Measurements from ENCODE around the gene ADAM12.

ADAM12 gene

DNA sequence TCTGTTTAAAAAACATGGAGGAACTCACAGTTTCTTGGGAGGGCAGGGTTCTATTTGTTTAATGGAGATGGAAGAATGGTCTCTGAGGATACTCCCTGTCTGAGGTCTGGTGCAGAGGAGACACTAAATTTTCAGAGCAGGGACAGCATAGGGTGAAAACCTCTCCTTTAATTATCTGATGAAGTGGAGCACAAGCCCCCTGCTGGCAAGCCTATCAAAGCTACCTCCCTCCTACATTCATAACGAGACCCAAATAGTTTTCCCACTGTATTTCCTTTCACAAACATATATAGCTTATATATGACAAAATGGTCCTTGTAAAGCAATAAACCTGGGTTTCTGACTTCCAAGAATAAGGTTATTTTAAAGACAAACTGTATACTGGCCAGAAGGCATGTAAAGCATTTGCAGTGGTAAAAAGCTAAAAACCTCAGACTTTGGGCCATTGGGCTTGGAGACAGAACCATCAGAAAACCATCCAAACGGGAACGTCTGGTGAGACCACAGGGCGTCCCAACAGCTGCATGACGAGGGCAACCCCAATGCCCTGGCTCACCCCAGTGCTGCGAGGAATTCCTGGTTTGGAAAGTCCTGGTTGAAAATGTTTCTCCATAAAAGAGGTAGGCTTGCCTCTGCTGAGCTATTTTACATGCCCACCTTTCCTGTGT lies 290.6 kb downstream of the ADAM12 start:
- in situ Hi-C loops (cut with HindIII; ENCODE audit: low sequenced_read_pairs): no loop called here

DNA sequence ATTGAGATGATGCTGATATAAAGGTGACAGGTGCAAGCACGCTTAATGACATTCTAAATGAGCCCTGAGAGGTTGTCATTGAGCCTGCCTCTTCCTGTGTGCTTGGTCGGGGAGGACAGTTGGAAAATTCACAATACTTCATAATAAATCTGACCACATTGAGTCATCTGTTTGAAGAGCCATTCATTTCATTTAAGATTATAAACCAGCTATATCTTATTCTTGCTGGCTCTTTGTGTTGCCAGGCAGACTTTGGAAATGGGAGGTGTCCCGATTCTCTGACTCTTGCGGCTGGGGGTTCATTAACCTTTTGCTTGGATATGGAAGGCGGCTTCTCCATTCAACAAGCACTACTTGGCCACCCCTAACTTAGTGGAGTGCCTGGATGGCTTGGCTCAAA lies 293.7 kb downstream of the ADAM12 start:
- in situ Hi-C loops (cut with HindIII; ENCODE audit: low sequenced_read_pairs): no loop called here

DNA sequence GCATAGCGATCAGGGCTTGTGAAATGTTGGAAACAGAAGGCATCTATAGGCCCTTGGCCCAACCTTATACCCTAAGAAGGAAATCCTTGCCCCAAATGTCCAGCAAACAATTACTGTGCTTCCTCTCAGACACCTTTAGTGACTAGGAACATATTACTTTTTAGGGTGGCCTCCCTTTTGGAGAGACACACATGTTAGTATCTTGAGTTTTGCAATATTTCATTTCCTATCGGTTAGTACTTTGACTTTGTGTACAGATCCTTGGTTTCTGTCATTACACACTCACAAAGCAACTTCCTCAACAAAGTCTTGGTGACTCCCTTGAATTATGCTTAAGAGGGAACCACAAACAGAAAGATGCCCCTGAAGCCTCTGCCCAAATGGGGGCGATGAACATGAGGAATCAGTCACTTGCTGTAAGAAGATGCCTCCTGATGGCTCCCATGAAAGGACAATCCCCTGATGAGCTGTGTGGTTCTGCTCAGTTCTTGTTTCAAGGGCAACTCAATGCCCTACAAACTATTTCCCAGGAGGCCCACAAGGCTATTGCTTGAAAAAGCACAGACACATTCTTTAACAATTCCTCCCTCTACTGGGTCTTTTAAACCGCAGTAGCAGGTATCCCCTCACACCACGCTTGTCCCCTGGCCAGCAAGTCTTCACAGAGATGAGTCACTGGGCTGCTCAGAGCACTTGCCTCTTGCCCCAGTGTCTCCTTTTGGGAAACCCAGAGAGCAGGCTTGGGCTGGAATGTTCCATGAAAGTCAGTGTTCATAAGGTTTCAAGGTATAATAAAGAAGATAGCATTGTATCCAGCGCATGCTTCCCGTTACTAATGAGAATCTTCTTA lies 295.7 kb downstream of the ADAM12 start:
- in situ Hi-C loops (cut with HindIII; ENCODE audit: low sequenced_read_pairs): no loop called here

DNA sequence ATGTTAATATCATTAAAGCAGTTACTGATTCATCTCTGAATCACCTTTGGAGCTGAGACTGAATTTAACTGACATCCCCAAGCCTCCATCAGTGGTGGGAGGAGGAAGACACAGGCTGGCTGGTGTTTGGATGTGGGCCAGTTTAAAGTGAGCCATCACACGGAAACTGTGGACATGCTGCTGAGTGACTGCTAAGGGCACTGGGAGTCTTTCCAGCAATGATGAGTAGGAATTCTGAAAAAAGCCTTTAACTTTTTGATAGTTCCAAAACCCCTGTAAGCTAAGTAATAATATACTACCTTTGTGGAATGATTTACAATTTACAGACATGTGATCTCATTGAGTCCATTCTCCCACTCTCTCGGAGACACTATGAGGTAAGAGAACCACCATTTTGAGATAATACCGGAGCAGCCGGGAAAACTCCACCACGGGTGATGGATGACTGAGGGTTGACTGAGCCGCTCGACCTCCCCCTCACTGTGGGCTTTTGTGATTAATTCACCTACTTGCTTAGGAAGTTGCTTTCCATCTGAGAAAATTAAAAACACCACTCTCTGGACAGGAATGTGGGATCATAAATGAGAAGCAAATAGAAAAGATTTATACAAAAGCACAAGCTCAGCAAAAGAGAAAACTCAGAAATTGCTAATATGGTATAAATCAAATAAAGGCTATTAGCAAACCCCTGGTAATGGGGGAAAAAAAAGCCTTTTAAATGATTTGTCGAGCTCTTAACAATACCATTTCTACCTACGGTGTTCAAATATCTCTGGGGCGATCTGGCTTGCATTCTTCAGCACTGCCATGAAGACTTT lies 297.2 kb downstream of the ADAM12 start:
- in situ Hi-C loops (cut with HindIII; ENCODE audit: low sequenced_read_pairs): no loop called here

DNA sequence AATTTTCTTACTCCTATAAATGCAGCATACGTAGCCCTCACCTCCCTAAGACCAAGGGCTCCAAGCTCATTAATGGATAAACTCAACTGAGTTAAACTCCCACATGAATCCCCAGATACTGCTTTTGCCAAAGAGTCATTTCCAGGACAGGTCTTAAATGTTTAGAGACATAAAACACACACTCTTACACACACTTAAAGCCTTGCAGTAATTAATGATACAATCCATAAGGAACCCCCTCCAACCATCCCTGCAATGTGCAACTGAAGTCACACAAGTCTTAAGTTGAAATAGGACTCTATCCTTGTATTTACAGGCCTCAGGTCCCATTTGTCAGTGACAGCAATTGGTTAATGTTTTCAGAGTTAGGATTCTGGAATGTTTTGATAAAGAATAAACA lies 297.8 kb downstream of the ADAM12 start:
- in situ Hi-C loops (cut with HindIII; ENCODE audit: low sequenced_read_pairs): no loop called here

DNA sequence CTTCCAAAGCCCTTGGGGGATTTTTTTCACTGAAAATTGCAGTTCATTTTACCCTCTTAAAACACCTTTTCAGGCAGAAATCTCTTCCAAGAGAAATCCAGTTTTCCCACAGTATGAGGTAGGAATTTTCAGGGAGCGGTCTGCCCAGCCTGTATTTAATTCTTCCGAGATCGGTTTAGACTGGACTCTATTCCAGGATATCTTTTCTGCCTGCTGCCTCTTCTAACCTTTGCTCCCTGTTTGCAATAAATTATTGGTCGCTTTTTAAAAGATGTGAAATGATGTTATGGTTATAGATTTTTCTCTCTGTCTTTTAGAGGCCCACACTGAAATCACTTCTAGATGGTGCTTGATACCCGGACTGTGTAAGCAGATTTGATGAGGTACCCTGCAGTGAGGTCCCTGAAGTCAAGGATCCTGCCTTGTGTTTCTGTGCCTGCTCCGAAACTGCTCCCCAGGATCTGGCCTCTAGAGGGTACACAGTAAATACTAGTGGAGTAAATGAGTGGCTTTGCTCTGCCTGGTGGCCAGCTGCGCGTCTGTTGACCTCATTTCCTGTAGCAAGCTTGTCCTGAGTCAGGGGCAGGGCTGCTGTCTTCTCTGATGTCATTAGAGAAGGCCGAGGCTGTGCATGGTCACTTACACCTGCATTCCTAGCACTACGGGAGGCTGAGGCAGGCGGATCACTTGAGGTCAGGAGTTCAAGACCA lies 300.3 kb downstream of the ADAM12 start:
- in situ Hi-C loops (cut with HindIII; ENCODE audit: low sequenced_read_pairs): no loop called here

DNA sequence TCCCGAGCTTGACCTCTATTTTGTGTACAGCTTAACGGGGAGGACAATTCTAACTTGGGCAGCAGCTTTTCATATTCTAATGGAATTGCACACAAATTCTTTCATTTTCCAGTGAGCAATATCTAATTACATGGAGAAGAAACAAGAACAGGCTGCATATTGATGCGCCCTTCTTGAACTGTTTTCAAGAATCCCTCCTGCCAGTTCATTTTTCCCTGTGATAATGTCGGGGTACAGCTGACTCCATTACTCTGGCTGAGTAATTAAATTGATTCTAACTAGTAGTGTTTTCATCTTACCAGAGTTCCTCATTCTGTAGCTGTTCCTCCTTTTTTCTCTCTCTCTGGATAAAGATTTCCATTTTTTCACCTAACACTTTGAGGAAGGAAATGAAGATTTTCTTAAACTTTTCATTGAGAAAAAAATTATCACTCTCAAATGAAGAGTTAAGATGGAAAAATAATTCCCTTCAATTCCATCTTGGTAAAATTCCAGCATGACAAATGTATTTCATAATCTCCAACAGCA lies 301.1 kb downstream of the ADAM12 start:
- in situ Hi-C loops (cut with HindIII; ENCODE audit: low sequenced_read_pairs): no loop called here

DNA sequence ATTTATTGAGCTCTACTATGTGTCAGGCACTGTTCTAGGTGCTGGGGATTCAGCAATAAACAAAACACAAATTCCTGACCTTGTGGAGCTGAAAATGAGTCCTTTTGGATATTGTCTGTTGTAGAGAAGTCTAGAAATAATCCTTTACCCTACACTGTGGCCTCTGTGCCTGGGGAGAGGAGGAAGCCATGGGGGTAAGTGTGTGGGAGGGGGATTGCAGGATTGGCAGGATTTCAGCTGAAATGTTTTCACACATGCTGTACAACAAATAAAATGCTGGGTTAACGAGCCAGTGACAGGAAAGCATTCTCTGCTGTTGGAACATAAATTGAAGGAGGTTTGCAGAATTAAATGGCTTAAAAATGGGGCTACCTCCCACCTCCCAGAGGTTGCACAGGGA lies 302.5 kb downstream of the ADAM12 start:
- in situ Hi-C loops (cut with HindIII; ENCODE audit: low sequenced_read_pairs): no loop called here

DNA sequence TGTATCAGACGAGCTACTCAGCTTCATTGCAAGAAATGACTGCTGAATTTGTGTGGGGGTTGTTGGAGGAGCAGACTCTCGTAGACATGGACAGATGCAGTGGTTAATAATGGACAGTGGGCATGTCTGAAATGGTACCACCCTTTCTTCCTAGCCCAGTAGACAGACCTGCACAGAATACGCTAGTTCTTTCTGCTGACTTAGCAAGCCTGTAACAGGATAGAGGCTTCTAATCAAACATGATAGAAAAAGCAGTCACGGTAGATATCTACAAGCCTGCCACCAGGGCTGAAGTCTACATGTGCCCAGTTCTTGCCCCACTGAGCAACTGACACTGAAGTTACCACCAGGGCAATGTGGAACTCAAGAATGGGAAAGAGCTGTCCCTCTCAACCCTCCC lies 303.9 kb downstream of the ADAM12 start:
- in situ Hi-C loops (cut with HindIII; ENCODE audit: low sequenced_read_pairs): no loop called here

DNA sequence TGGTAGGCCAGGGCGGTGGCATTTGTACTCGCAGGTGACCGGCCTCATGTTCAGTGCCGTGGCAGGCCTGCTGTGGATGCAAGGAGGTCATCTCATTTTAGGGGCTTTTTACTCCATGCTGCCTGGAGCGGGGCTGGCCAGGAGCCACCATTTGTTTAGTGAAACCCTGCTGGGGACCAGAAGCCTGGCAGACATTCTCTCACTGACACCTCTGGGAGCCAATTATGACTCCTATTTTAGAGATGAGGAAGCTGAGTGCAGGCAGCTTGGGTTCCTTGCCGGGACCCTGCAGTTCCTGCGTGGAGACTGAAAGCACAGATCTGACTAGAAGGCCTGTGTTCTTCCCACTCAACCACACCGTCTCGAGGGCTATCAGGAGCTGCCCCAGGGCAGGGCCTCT lies 305.3 kb downstream of the ADAM12 start:
- in situ Hi-C loops (cut with HindIII; ENCODE audit: low sequenced_read_pairs): no loop called here

DNA sequence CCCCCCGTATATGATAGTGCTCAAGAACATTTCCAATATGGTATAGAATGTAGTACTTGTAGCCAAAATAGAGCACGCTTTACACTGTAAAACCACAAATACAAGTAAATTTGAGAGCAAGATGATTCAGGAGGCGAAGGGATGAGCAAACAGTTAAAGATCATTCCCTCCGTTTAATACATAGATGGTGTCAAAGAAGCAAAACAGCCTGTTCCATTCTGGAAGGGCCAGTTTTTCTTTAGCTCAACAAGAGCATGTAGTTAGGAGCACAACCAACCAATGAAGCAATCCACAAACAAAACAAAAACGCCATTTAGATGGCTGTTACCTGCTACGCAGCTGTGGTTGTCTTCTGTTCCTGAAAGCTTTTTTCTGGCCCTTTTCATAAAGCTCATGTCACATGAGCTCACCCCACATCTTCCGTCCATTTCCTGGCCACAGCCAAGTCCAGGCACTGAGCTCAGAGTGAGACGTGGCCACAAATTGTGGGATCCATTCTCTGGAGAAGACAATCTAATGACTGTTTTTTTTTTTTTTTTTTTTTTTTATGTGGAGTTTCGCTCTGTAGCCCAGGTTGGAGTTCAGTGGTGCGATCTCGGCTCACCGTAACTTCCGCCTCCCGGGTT lies 306.3 kb downstream of the ADAM12 start:
- in situ Hi-C loops (cut with HindIII; ENCODE audit: low sequenced_read_pairs): no loop called here

DNA sequence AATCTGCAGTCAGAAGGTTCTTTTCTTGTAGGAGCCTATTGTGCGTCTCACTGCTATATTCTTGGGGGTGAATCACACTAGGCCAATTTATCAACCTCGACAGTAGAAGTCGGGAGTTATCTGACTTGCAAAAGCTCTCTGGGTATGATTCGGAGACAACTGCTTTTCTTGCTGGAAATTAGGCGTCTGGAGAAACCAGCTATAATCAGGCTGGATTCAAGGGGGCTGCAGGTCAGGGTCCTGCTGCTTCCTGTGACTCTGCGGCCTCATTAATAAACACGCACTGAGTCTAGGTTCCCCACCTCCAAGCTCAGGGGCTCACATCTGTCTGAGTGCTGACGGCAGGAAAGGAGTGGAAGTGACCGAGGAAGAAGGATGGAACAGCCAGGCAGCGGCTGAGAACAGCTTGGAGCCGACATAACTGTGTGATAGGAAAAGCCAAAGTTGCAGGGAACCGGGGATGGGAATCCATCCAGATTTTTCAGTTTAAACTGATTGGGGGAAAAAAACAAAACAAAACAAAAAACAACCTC lies 307.3 kb downstream of the ADAM12 start:
- in situ Hi-C loops (cut with HindIII; ENCODE audit: low sequenced_read_pairs): no loop called here

DNA sequence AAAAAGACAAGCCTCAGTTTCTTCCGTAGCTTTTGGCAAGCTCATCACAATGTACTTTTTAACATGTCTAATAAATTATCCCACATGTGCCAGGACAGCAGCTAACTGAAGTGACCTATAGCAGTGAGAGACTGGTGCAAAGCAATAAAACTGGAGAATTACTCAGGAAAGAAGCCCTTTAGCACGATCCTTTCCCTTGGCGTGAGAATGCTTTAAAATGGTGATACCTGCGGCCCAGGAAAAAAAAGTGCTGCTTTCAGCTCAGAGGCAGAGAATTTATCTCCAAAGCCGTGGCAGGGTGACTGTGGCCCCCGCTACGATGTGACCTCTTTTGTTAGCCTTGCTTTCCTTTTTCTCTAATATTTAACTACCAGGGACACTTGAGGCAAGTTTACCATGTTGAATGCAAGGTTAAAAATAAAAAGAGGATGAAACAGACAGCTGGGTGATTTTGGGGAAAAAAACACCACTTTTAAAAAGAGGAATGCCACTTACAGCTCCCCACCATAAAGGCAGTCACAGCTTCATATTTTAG lies 307.9 kb downstream of the ADAM12 start:
- in situ Hi-C loops (cut with HindIII; ENCODE audit: low sequenced_read_pairs): no loop called here

DNA sequence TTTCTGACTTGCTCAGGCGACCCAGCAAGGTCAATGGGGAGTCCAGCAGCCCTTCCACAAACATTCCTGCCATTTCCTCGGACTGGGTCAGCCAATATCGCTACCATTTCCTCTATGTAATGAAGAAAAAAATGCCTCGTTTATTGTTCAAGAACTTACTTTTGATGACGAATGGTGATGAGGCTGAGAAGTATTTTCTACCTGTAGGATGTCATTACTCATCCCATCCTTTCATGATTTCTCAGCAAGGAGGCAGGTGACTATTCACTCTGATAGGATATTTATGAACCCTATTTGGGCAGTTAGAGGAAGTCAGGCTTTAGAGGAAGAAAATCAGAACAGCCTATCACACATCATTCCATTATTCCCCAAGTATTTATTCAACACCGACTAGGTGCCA lies 313.3 kb downstream of the ADAM12 start:
- in situ Hi-C loops (cut with HindIII; ENCODE audit: low sequenced_read_pairs): no loop called here

DNA sequence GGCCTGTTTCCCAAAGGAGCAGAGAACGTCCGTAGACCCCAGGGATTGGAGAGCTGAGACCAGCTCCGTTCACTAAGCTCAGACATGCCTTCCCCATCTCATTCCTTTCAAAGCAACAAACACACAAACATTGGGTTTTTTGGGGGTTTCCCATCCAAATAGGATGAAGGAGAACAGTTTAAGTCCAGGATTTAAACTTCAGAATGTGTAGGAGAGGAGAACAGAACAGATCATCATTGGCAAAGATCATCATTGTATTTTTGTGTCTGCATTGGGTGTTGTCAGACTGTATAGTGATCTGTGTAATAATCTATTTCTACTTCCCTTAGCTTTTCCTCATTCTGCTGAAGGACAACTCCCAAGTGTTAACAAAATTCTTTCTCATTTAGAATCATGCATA lies 314.0 kb downstream of the ADAM12 start:
- in situ Hi-C loops (cut with HindIII; ENCODE audit: low sequenced_read_pairs): no loop called here

DNA sequence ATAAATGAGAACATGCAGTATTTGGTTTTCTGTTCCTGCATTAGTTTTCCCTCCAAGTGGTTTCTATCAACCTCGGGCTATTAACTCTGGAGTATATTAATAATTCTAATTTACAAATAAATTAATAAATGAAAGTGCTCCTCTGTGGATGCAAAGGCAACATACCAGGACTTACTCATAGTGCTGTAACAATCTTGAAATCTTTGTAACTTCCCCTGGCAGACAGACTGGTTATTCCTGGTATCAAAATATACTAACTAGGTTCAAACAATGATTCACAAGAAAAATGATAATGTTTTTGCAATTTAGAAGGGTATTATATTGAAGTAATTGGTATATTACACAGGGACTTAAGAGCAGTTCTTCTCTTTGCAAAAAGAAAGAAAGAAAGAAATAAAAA lies 314.7 kb downstream of the ADAM12 start:
- in situ Hi-C loops (cut with HindIII; ENCODE audit: low sequenced_read_pairs): no loop called here

DNA sequence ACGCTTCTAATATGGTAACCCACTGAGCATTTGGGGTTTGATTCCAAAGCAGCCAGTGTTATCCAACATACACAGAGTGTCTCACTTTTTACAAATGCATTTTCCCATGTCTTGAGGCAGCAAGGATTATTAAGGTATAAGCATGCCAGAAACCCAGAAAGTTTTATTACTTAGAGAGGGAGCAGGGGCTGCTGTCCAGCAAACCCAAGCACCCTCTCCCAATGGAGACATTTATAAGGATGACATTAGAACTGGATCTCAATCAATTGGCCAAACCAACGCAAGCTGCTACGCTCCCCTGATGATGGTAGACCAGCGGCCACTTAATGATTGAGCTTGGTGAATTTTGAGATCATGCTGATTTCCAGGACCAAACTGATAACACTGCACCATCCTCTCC lies 315.7 kb downstream of the ADAM12 start:
- in situ Hi-C loops (cut with HindIII; ENCODE audit: low sequenced_read_pairs): no loop called here

DNA sequence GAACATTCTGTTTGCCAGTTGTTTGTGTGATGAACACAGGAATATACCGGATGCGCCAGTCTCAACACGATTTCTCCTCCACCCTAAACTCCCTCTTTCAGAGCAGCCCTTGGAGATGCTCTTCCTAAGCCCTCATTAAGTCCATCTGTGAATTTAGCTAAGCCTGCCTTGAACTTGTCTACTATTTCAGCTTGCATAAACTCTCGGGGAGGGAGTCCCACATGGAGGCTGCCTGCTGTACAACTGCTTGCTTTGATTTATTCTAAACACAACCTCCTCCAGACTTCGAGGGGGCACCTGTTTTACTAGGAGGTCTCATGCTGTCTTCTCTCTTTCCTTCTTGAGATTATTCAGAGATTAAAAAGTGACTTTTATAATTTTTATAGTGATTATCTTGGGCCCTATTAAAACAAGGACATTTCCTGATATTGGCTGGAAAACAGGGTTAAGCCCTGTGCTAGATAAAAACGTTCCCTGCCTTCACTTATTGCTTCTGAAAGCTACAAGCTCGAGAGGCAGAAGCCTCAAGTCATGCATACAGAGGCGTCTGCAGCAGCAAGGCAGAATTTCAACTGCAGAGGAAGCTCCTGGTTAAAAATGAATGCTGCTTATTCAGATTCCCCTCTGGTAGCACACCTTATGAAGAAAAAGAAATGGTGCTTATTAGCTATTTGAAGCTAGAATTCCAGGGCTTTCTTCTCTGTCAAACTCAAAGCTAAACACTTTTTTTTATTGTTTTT lies 317.6 kb downstream of the ADAM12 start:
- in situ Hi-C loops (cut with HindIII; ENCODE audit: low sequenced_read_pairs): no loop called here

DNA sequence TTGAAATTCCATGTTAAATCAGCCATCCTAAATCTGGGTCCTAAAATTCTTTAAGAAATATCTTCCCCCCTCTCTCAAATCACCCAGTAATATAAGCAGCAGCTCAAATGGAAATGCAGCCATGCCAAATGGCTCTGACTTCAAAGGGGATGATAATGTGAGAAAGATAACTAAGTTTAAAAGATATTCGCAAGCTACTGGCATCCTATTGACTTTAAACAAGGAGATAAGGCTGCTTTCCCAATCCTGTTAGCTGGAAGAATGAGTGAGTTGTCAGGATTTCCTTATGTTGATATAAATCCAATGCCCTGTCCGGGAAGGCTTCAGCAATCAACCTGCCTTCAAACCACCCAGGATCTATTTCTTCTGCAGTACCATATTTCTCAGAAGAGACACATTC lies 320.0 kb downstream of the ADAM12 start:
- in situ Hi-C loops (cut with HindIII; ENCODE audit: low sequenced_read_pairs): no loop called here
